ENCODE data around the gene TSPAN9.

The TSPAN9 gene

GRCh38 chr12:3231399-3231876, 154.3 kb downstream of the TSPAN9 start:
- H3K4me1 Mint-ChIP-seq: no peaks in the 10 kb centered on the region
- H3K4me3 Mint-ChIP-seq: no peak overlapping the region
- H3K27me3 Mint-ChIP-seq: peaks cover 17% of the 10 kb centered on the region
- CTCF ChIA-PET: no interaction called here
- no peak for DNase-seq
- H3K27ac Mint-ChIP-seq: no peak overlapping the region
- no peaks in the 10 kb centered on the region for H3K9me3 Mint-ChIP-seq
- no peaks in the 10 kb centered on the region for H3K36me3 Mint-ChIP-seq

- CTCF ChIA-PET: interaction anchor here (0.8 to 1.2 kb wide), 2 partner anchors 41 to 1874 kb away, joined by 3 to 4 read pairs; no protein-coding TSS in a partner anchor
- H3K9me3 Mint-ChIP-seq: no peaks in the 10 kb centered on the region
These were observed 156.6 kb downstream of the TSPAN9 start for GRCh38 chr12:3233797-3234196.

GRCh38 chr12:3236345-3237187, 159.4 kb downstream of the TSPAN9 start:
- no peaks in the 10 kb centered on the region for H3K4me1 Mint-ChIP-seq
- H3K27me3 Mint-ChIP-seq: peaks cover 19% of the 10 kb centered on the region
- H3K9me3 Mint-ChIP-seq: no peaks in the 10 kb centered on the region
- no peak overlapping the region for H3K4me3 Mint-ChIP-seq
- DNase-seq: no peak
- no peaks in the 10 kb centered on the region for H3K36me3 Mint-ChIP-seq
- CTCF ChIA-PET: no interaction called here
- no peak overlapping the region for H3K27ac Mint-ChIP-seq

More at GRCh38 chr12:3233797-3234196, 156.6 kb downstream of the TSPAN9 start:
- Mint-ChIP-seq H3K4me3 (no peak overlapping the region), H3K4me1 (no peaks in the 10 kb centered on the region), H3K27me3 (peaks cover 23% of the 10 kb centered on the region), H3K27ac (no peak overlapping the region), H3K36me3 (no peaks in the 10 kb centered on the region)
- DNase-seq: no peak

- Mint-ChIP-seq H3K4me3 (no peak overlapping the region), H3K4me1 (no peaks in the 10 kb centered on the region), H3K36me3 (no peaks in the 10 kb centered on the region), H3K27me3 (peaks cover 18% of the 10 kb centered on the region), H3K27ac (no peak overlapping the region), H3K9me3 (no peaks in the 10 kb centered on the region)
- CTCF ChIA-PET: no interaction called here
- DNase-seq: no peak
These were observed 161.0 kb downstream of the TSPAN9 start for GRCh38 chr12:3238196-3238595.

GRCh38 chr12:3241621-3242020, 164.4 kb downstream of the TSPAN9 start:
- Mint-ChIP-seq H3K4me1 (no peaks in the 10 kb centered on the region), H3K4me3 (no peak overlapping the region), H3K9me3 (no peaks in the 10 kb centered on the region), H3K27me3 (peaks cover 14% of the 10 kb centered on the region), H3K36me3 (no peaks in the 10 kb centered on the region), H3K27ac (no peak overlapping the region)
- CTCF ChIA-PET: no interaction called here
- no peak for DNase-seq

GRCh38 chr12:3242199-3242863, 165.2 kb downstream of the TSPAN9 start:
- Mint-ChIP-seq H3K4me3 (no peak overlapping the region), H3K36me3 (no peaks in the 10 kb centered on the region), H3K9me3 (no peaks in the 10 kb centered on the region), H3K4me1 (no peaks in the 10 kb centered on the region), H3K27me3 (peaks cover 14% of the 10 kb centered on the region), H3K27ac (no peak overlapping the region)
- no peak for DNase-seq
- CTCF ChIA-PET: no interaction called here

GRCh38 chr12:3243376-3244084, 166.4 kb downstream of the TSPAN9 start:
- Mint-ChIP-seq H3K27me3 (peaks cover 10% of the 10 kb centered on the region), H3K36me3 (no peaks in the 10 kb centered on the region), H3K4me3 (no peak overlapping the region), H3K4me1 (no peaks in the 10 kb centered on the region), H3K9me3 (no peaks in the 10 kb centered on the region), H3K27ac (no peak overlapping the region)
- CTCF ChIA-PET: no interaction called here
- no peak for DNase-seq

- no peaks in the 10 kb centered on the region for H3K36me3 Mint-ChIP-seq
- H3K27ac Mint-ChIP-seq: no peak overlapping the region
- no peaks in the 10 kb centered on the region for H3K9me3 Mint-ChIP-seq
- H3K4me1 Mint-ChIP-seq: peaks cover 4% of the 10 kb centered on the region
- CTCF ChIA-PET: no interaction called here
- no peak overlapping the region for H3K4me3 Mint-ChIP-seq
- DNase-seq: no peak
- H3K27me3 Mint-ChIP-seq: peaks cover 14% of the 10 kb centered on the region
These were observed 167.1 kb downstream of the TSPAN9 start for GRCh38 chr12:3244219-3244750.

GRCh38 chr12:3246253-3246652, 169.1 kb downstream of the TSPAN9 start:
- Mint-ChIP-seq H3K27me3 (peaks cover 25% of the 10 kb centered on the region), H3K4me1 (peaks cover 10% of the 10 kb centered on the region), H3K9me3 (no peaks in the 10 kb centered on the region), H3K4me3 (no peak overlapping the region), H3K27ac (no peak overlapping the region), H3K36me3 (no peaks in the 10 kb centered on the region)
- CTCF ChIA-PET: no interaction called here
- no peak for DNase-seq

- no peak overlapping the region for H3K27ac Mint-ChIP-seq
- H3K4me3 Mint-ChIP-seq: no peak overlapping the region
- no peak for DNase-seq
- H3K36me3 Mint-ChIP-seq: no peaks in the 10 kb centered on the region
- no peaks in the 10 kb centered on the region for H3K9me3 Mint-ChIP-seq
- peaks cover 10% of the 10 kb centered on the region for H3K4me1 Mint-ChIP-seq
- CTCF ChIA-PET: no interaction called here
- H3K27me3 Mint-ChIP-seq: peaks cover 20% of the 10 kb centered on the region
These were observed 169.9 kb downstream of the TSPAN9 start for GRCh38 chr12:3247077-3247476.

GRCh38 chr12:3247629-3248161, 170.5 kb downstream of the TSPAN9 start:
- Mint-ChIP-seq H3K4me3 (no peak overlapping the region), H3K36me3 (no peaks in the 10 kb centered on the region), H3K9me3 (no peaks in the 10 kb centered on the region), H3K4me1 (peaks cover 10% of the 10 kb centered on the region), H3K27ac (no peak overlapping the region), H3K27me3 (peaks cover 20% of the 10 kb centered on the region)
- no peak for DNase-seq
- CTCF ChIA-PET: interaction anchor here (0.9 kb wide), 1 partner anchor 27 kb away, joined by 3 read pairs; no protein-coding TSS in a partner anchor

GRCh38 chr12:3249081-3249800, 172.1 kb downstream of the TSPAN9 start:
- DNase-seq: no peak
- H3K9me3 Mint-ChIP-seq: no peaks in the 10 kb centered on the region
- CTCF ChIA-PET: no interaction called here
- peaks cover 23% of the 10 kb centered on the region for H3K27me3 Mint-ChIP-seq
- H3K36me3 Mint-ChIP-seq: no peaks in the 10 kb centered on the region
- H3K4me3 Mint-ChIP-seq: no peak overlapping the region
- H3K4me1 Mint-ChIP-seq: peaks cover 10% of the 10 kb centered on the region
- no peak overlapping the region for H3K27ac Mint-ChIP-seq

GRCh38 chr12:3250034-3250433, 172.9 kb downstream of the TSPAN9 start:
- no peaks in the 10 kb centered on the region for H3K9me3 Mint-ChIP-seq
- H3K27me3 Mint-ChIP-seq: peaks cover 23% of the 10 kb centered on the region
- H3K36me3 Mint-ChIP-seq: no peaks in the 10 kb centered on the region
- DNase-seq: no peak
- H3K4me1 Mint-ChIP-seq: peaks cover 10% of the 10 kb centered on the region
- H3K27ac Mint-ChIP-seq: no peak overlapping the region
- CTCF ChIA-PET: no interaction called here
- H3K4me3 Mint-ChIP-seq: no peak overlapping the region
